HG03103 (cell line): ENCODE measurements around the gene SLC4A11.
"Not testable (repeated sequence)": the region's sequence is repeated elsewhere in the genome, so short reads cannot be mapped to it uniquely, and the experiment has no call there.

ENCODE experiments used
- ATAC-seq: cut with Tn5 transposase; IDR thresholded peaks from one replicate; pipeline ENCODE4 v1.9.1; 2021; ENCODE audit warnings: low read depth; ENCODE audit not compliant: unreplicated experiment

SLC4A11 gene

GRCh38 chr20:3229798-3230197 is 9.2 kb downstream of the SLC4A11 start:
- ATAC-seq: no peak

GRCh38 chr20:3229158-3229557 is 9.8 kb downstream of the SLC4A11 start:
- ATAC-seq: no peak

DNA sequence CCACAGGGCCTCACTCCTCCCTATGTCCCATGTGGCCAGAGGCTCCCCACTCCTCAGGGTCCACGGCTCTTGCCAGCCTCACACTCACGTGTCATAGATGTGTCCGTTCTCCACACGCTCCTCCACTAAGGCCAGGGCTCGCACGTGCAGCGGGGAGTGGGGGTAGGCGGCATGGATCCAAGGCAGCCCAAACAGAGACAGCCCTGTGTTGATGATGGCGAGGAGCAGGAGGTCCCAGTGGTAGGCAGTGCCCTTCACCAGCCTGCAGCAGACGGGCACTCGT is 10.3 kb downstream of the SLC4A11 start:
- ATAC-seq: no peak

DNA sequence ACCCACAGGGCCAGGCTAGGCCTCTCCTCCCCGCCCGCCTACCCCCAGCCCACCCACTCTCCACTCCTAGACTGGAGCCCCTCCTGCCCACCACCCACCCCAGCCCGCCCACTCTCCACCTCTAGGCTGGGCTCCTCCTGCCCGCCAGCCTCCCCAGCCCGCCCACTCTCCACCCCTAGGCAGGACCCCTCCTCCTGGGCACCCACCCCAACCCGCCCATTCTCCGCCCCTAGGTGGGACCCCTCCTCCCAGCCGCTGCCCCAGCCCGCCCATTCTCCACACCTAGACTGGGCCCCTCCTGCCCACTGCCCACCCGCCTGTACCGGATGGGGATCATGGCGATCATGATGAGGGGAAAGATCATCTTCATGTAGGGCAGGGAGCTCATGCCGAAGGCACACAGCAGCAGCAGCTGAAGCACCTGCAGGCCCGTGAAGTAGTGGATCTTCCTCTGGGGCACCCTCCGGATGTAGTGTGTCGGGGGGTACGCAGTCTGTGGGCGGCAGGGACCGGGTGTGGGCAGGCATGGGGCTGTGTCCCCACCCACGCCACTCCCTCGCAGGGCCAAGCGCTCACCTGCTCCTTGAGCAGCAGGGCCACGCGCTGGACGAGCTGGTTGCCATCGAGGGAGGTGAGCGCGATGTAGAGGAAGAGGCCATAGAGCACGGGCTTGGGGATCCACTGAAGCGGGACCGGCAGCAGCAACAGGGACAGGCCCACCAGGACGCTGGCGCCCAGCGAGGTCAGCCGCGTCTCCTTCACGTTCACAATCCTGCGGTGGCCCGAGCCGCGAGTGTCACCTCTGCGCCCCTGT is 10.8 kb downstream of the SLC4A11 start:
- no peak for ATAC-seq

DNA sequence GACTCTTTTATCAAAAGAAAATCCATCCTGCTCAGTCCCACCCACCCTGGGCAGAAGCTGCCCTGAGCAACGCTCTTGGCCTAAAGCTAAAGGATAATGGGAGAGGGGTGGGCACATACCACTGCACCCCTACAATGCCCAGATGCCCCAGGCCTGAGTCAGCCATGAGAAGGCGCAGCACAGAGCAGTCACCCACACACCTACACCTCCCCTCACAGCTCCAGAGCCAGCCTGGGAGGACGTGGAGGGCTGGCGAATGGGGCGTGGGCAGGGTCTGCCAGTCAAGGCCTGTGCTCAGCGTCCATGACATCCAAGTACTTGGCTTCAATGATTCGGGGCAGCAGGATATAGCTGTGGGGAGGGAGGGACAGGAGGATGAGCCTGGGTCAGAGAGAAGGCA is 11.5 kb downstream of the SLC4A11 start:
- ATAC-seq: no peak

GRCh38 chr20:3226864-3227263 is 12.1 kb downstream of the SLC4A11 start:
- no peak for ATAC-seq

- ATAC-seq: no peak
These were observed 12.9 kb downstream of the SLC4A11 start for GRCh38 chr20:3226093-3226492.

GRCh38 chr20:3224681-3225421 is 14.1 kb downstream of the SLC4A11 start:
- ATAC-seq: no peak

- ATAC-seq: no peak
These were observed 14.9 kb downstream of the SLC4A11 start for GRCh38 chr20:3223994-3224680.

GRCh38 chr20:3223651-3223993 is 15.4 kb downstream of the SLC4A11 start:
- no peak for ATAC-seq

DNA sequence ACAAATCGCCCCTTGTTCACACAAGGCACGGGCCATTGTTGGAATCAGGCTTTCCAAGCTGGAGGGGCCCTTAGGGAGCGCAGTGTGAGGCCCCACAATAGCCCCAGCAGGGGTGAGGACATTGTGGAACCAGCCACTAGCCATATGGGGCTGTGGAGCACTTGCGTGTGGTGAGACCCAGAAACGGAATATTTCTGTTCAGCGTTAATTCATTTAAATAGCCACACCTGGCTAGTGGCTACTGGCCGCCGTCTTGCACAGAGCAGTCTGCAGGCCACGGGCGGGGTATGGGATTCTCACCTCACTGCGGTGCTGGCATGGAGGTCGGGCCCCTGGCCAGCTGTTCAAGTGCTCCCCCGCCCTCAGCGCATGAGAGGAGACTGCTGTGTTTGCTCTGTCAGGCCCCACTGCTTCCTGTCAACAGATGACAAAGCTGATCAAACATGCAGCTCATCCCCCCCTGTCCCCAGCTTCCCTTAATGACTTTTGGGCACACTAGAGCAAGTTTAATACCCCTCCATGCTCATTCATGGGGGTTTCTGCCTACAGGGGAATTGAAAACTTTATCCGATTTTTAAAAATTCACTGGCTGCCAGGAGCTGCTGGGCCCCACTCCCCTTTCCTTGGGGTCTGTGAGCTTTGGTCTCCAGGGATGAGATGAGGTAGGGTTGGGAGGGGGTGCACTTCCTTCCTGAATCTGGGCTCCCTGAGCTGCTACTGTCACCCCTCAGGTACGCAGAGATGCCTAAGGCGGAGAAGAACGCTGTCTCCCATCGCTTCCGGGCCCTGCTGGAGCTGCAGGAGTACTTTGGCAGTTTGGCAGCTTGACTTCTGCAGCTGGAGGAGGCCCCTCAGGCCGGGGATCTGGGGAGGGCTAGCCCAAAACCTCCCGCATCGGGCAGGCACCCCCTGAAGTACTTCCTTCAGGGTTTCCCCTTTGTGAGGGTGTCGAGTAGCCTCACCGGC is 16.1 kb downstream of the SLC4A11 start:
- ATAC-seq: no peak

GRCh38 chr20:3221398-3222226 is 17.4 kb downstream of the SLC4A11 start:
- ATAC-seq: no peak

GRCh38 chr20:3218307-3218988 is 20.5 kb downstream of the SLC4A11 start:
- ATAC-seq: peak; percentile 80

GRCh38 chr20:3215359-3215917 is 23.6 kb downstream of the SLC4A11 start:
- not testable (repeated sequence) for ATAC-seq

- no peak for ATAC-seq
These were observed 25.8 kb downstream of the SLC4A11 start for GRCh38 chr20:3213226-3213625.

- no peak for ATAC-seq
These were observed 28.6 kb downstream of the SLC4A11 start for GRCh38 chr20:3210346-3210745.

DNA sequence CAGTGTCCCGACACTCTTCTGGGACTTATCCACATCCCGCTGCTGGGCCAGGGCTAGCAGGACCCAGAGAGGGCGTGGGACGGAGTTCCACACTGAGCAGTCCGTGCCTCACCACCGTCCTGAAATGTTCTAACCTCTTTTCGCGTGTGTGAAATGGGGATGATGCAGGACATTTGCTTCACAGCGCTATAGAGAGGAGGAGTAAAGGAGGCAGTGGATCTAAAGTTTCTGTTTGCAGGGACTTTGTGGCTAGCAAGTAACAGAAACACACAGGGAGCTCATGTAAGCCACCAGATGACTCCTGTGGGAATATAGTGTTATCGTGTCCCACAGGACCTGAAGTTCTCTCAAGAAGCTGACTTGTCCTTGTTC is 29.1 kb downstream of the SLC4A11 start:
- ATAC-seq: no peak

- ATAC-seq: no peak
These were observed 29.6 kb downstream of the SLC4A11 start, which contains the start of gene ITPA for GRCh38 chr20:3209257-3209945. ITPA (plus strand) TSS chr20:3209498; CDS start chr20:3209552, 54 bp downstream.
